ENCODE data around the gene SLC3A2. TPM values are rescaled to one million over a fixed set of nuclear protein-coding genes. Genes with fewer than 3 reads are reported as not detected.

Gene SLC3A2
- total and polyA plus RNA-seq, 2 of the 13 experiments (the other 11 are each of a cell fraction or from before 2014, with no cell fraction given): 213 to 226 TPM

- TF ChIP-seq, protein P1, sequence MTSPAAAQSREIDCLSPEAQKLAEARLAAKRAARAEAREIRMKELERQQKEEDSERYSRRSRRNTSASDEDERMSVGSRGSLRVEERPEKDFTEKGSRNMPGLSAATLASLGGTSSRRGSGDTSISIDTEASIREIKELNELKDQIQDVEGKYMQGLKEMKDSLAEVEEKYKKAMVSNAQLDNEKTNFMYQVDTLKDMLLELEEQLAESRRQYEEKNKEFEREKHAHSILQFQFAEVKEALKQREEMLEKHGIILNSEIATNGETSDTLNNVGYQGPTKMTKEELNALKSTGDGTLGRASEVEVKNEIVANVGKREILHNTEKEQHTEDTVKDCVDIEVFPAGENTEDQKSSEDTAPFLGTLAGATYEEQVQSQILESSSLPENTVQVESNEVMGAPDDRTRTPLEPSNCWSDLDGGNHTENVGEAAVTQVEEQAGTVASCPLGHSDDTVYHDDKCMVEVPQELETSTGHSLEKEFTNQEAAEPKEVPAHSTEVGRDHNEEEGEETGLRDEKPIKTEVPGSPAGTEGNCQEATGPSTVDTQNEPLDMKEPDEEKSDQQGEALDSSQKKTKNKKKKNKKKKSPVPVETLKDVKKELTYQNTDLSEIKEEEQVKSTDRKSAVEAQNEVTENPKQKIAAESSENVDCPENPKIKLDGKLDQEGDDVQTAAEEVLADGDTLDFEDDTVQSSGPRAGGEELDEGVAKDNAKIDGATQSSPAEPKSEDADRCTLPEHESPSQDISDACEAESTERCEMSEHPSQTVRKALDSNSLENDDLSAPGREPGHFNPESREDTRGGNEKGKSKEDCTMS (CRISPR knock-in tag; conservative IDR thresholded peaks at IDR 0.05): 0 out of 2 replicates have a peak, but pooled peaks have one; percentile 62
- TF ChIP-seq ZBTB38 (CRISPR knock-in tag; IDR thresholded peaks at IDR 0.05): peak; percentile 96
- no peak for TF ChIP-seq MBNL3 (CRISPR knock-in tag; conservative IDR thresholded peaks at IDR 0.05)
- peak; percentile 41; the same call in 1 of the 2 replicates for TF ChIP-seq ZBTB2 (CRISPR knock-in tag; IDR thresholded peaks at IDR 0.05; ENCODE audit: low read depth)
- TF ChIP-seq PHF5A (CRISPR knock-in tag; IDR thresholded peaks at IDR 0.05; ENCODE audit: low read depth, unreplicated experiment): no peak
- TF ChIP-seq, protein P2, sequence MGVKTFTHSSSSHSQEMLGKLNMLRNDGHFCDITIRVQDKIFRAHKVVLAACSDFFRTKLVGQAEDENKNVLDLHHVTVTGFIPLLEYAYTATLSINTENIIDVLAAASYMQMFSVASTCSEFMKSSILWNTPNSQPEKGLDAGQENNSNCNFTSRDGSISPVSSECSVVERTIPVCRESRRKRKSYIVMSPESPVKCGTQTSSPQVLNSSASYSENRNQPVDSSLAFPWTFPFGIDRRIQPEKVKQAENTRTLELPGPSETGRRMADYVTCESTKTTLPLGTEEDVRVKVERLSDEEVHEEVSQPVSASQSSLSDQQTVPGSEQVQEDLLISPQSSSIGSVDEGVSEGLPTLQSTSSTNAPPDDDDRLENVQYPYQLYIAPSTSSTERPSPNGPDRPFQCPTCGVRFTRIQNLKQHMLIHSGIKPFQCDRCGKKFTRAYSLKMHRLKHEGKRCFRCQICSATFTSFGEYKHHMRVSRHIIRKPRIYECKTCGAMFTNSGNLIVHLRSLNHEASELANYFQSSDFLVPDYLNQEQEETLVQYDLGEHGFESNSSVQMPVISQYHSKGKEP (CRISPR knock-in tag; IDR thresholded peaks at IDR 0.05): peak; percentile 76
- TF ChIP-seq ZNF761 (CRISPR knock-in tag; conservative IDR thresholded peaks at IDR 0.05): peak; percentile 49; the same call in 1 of the 2 replicates
- TF ChIP-seq, protein P3, sequence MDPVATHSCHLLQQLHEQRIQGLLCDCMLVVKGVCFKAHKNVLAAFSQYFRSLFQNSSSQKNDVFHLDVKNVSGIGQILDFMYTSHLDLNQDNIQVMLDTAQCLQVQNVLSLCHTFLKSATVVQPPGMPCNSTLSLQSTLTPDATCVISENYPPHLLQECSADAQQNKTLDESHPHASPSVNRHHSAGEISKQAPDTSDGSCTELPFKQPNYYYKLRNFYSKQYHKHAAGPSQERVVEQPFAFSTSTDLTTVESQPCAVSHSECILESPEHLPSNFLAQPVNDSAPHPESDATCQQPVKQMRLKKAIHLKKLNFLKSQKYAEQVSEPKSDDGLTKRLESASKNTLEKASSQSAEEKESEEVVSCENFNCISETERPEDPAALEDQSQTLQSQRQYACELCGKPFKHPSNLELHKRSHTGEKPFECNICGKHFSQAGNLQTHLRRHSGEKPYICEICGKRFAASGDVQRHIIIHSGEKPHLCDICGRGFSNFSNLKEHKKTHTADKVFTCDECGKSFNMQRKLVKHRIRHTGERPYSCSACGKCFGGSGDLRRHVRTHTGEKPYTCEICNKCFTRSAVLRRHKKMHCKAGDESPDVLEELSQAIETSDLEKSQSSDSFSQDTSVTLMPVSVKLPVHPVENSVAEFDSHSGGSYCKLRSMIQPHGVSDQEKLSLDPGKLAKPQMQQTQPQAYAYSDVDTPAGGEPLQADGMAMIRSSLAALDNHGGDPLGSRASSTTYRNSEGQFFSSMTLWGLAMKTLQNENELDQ (CRISPR knock-in tag; IDR thresholded peaks at IDR 0.05; ENCODE audit: borderline replicate concordance): no peak
- no peak for TF ChIP-seq PRPF4 (IDR thresholded peaks at IDR 0.05; ENCODE audit: low read depth, low read length, poor library complexity, severe bottlenecking)
- TF ChIP-seq, protein P4, sequence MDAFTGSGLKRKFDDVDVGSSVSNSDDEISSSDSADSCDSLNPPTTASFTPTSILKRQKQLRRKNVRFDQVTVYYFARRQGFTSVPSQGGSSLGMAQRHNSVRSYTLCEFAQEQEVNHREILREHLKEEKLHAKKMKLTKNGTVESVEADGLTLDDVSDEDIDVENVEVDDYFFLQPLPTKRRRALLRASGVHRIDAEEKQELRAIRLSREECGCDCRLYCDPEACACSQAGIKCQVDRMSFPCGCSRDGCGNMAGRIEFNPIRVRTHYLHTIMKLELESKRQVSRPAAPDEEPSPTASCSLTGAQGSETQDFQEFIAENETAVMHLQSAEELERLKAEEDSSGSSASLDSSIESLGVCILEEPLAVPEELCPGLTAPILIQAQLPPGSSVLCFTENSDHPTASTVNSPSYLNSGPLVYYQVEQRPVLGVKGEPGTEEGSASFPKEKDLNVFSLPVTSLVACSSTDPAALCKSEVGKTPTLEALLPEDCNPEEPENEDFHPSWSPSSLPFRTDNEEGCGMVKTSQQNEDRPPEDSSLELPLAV (CRISPR knock-in tag; conservative IDR thresholded peaks at IDR 0.05; ENCODE audit: low read depth): no peak
- peak; percentile 66; the same call in 1 of the 2 replicates for TF ChIP-seq SNAI1 (CRISPR knock-in tag; IDR thresholded peaks at IDR 0.05; ENCODE audit: borderline replicate concordance)
- peak; percentile 96 for TF ChIP-seq EED (CRISPR knock-in tag; IDR thresholded peaks at IDR 0.05)
- TF ChIP-seq RBM39 (IDR thresholded peaks at IDR 0.05; ENCODE audit: low read depth, low read length, poor library complexity, severe bottlenecking): peak; percentile 68
- TF ChIP-seq ZNF362 (CRISPR knock-in tag; IDR thresholded peaks at IDR 0.05; ENCODE audit: borderline replicate concordance): peak; percentile 71; the same call in 1 of the 2 replicates
- no peak for TF ChIP-seq SRSF9 (IDR thresholded peaks at IDR 0.05; ENCODE audit: borderline replicate concordance, insufficient read depth, low read depth, low read length, poor library complexity, severe bottlenecking)
- no peak for TF ChIP-seq XRCC5 (optimal IDR thresholded peaks at IDR 0.05; ENCODE audit: low read length)
Measured at GRCh38 chr11:62855571-62856332, 24.9 kb upstream of the SLC3A2 start (continued).
